ENCODE data around the gene C2orf69. TPM values are rescaled to one million over a fixed set of nuclear protein-coding genes. Genes with fewer than 3 reads are reported as not detected.
A peak's percentile ranks its signal among the peaks of the same experiment; 100 is the strongest.

The C2orf69 gene
- polyA plus RNA-seq, 3 donors: 5.5 to 9.4 (median 6.9) TPM

DNA sequence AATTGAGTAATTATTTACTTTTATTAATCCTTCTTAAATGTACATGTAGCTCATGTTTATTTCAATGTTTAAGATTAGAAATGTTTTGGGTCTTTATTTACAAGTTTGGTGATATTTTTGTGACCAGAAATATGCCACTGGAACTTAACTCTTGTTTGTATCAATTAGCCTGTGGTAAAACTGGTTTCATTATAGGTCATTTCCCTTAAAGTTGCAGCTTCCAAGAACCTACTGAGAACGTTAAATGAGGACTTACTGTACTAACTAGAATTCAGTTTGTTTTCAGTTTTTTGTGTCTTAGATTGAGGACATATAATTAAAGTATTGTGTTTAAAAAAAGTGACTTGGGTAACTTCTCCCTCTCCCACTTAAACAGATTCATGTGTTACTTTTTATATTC is 39.9 kb downstream of the C2orf69 start:
- peaks cover 12 to 27% of the 10 kb centered on the region in 2 donors for H3K4me1 ChIP-seq (ENCODE audit: control insufficient read depth in 1 of 2, insufficient read depth in 2 of 2, low read length in 2 of 2)
- Mint-ChIP-seq H3K4me3 (no peak overlapping the region), H3K27ac (no peak overlapping the region), H3K27me3 (ENCODE audit: low read depth in 3 of 3) (no peaks in the 10 kb centered on the region), H3K9me3 (no peaks in the 10 kb centered on the region), H3K36me3 (peaks cover 23 to 35% of the 10 kb centered on the region in 2 donors), H3K4me1 (peaks cover 30% of the 10 kb centered on the region)
- H3K9me3 ChIP-seq (replicated peaks in 1 of 2; ENCODE audit: control insufficient read depth in 1 of 2, insufficient read depth in 1 of 2, low read length in 2 of 2): no peaks in the 10 kb centered on the region
- no peak overlapping the region for H3K4me2 ChIP-seq (replicated peaks; ENCODE audit: extremely low read depth, low read length, poor library complexity, severe bottlenecking)
- no peak overlapping the region for H3K27ac ChIP-seq (ENCODE audit: low read depth in 1 of 2, low read length in 2 of 2)
- no peak for DNase-seq
- no peak overlapping the region for H2AFZ ChIP-seq (ENCODE audit: insufficient read depth, low read depth, low read length, poor library complexity, severe bottlenecking)
- H3K27me3 ChIP-seq (ENCODE audit: control insufficient read depth in 2 of 2, insufficient read depth in 2 of 2, low read length in 2 of 2): no peaks in the 10 kb centered on the region
- intact Hi-C loops (cut with micrococcal nuclease): no loop called here
- no peaks in the 10 kb centered on the region for H4K20me1 ChIP-seq (ENCODE audit: insufficient read depth, low read length)
- H3K36me3 ChIP-seq (replicated peaks in 1 of 2; ENCODE audit: control insufficient read depth in 1 of 2, insufficient read depth in 2 of 2, low read length in 2 of 2): peaks cover 34 to 44% of the 10 kb centered on the region in 2 donors
- no peak overlapping the region for H3K9ac ChIP-seq (ENCODE audit: insufficient read depth, low read length, poor library complexity, severe bottlenecking)
- H3K79me2 ChIP-seq (ENCODE audit: insufficient read depth, low read length): peaks cover 48% of the 10 kb centered on the region
- no CpG with 5 or more reads among the region's 1 CpG for WGBS (ENCODE audit: insufficient coverage)
- TF ChIP-seq, protein P1, sequence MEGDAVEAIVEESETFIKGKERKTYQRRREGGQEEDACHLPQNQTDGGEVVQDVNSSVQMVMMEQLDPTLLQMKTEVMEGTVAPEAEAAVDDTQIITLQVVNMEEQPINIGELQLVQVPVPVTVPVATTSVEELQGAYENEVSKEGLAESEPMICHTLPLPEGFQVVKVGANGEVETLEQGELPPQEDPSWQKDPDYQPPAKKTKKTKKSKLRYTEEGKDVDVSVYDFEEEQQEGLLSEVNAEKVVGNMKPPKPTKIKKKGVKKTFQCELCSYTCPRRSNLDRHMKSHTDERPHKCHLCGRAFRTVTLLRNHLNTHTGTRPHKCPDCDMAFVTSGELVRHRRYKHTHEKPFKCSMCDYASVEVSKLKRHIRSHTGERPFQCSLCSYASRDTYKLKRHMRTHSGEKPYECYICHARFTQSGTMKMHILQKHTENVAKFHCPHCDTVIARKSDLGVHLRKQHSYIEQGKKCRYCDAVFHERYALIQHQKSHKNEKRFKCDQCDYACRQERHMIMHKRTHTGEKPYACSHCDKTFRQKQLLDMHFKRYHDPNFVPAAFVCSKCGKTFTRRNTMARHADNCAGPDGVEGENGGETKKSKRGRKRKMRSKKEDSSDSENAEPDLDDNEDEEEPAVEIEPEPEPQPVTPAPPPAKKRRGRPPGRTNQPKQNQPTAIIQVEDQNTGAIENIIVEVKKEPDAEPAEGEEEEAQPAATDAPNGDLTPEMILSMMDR (IDR thresholded peaks at IDR 0.05): no peak
- H3K4me3 ChIP-seq (replicated peaks in 1 of 3; ENCODE audit: low read depth in 2 of 3, low read length in 3 of 3): no peak overlapping the region

DNA sequence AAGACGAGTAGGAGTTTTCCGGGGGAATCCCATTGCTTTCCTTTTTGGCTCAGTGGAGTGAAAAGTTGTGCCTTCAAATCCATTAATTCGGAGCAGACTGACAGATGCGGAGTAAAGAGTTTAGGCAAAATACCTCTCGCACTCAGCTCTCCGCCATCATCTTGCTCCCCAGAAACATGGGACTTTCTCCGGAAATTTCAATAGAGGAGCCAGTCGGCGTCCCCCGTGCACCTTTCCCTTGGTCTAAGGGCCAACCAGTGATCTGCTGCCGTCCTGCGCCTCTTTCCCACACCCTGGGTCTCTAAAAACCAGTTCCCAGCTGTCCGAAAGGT is 43.9 kb downstream of the C2orf69 start:
- H3K4me1 ChIP-seq (ENCODE audit: control insufficient read depth in 1 of 2, insufficient read depth in 2 of 2, low read length in 2 of 2): peaks cover 22 to 32% of the 10 kb centered on the region in 2 donors

More for the DNA sequence above, 43.9 kb downstream of the C2orf69 start:
- H3K4me2 ChIP-seq (replicated peaks; ENCODE audit: extremely low read depth, low read length, poor library complexity, severe bottlenecking): peak overlapping the region; percentile 91
- no peaks in the 10 kb centered on the region for H3K27me3 ChIP-seq (ENCODE audit: control insufficient read depth in 2 of 2, insufficient read depth in 2 of 2, low read length in 2 of 2)
- peak overlapping the region; percentile 54 to 94 (median 90) for H3K4me3 ChIP-seq (replicated peaks in 1 of 3; ENCODE audit: low read depth in 2 of 3, low read length in 3 of 3)
- H3K4me1 Mint-ChIP-seq: peaks cover 41% of the 10 kb centered on the region
- WGBS (ENCODE audit: insufficient coverage): 0% methylated on average over 11 of the region's 13 CpGs
- H3K4me3 Mint-ChIP-seq: peak overlapping the region; percentile 97 to 99
- H3K9me3 ChIP-seq (replicated peaks in 1 of 2; ENCODE audit: control insufficient read depth in 1 of 2, insufficient read depth in 1 of 2, low read length in 2 of 2): no peaks in the 10 kb centered on the region
- H3K79me2 ChIP-seq (ENCODE audit: insufficient read depth, low read length): peaks cover 77% of the 10 kb centered on the region
- intact Hi-C loops (cut with micrococcal nuclease): no loop called here
- TF ChIP-seq, protein P1 (IDR thresholded peaks at IDR 0.05): no peak
- H2AFZ ChIP-seq (ENCODE audit: insufficient read depth, low read depth, low read length, poor library complexity, severe bottlenecking): peak overlapping the region; percentile 98
- H3K9me3 Mint-ChIP-seq: no peaks in the 10 kb centered on the region
- H3K27ac ChIP-seq (ENCODE audit: low read depth in 1 of 2, low read length in 2 of 2): peak overlapping the region; percentile 82 to 95
- H3K36me3 ChIP-seq (replicated peaks in 1 of 2; ENCODE audit: control insufficient read depth in 1 of 2, insufficient read depth in 2 of 2, low read length in 2 of 2): peaks cover 22 to 32% of the 10 kb centered on the region in 2 donors
- H3K36me3 Mint-ChIP-seq: peaks cover 22 to 26% of the 10 kb centered on the region in 2 donors
- H4K20me1 ChIP-seq (ENCODE audit: insufficient read depth, low read length): peaks cover 4% of the 10 kb centered on the region
- no peaks in the 10 kb centered on the region for H3K27me3 Mint-ChIP-seq (ENCODE audit: low read depth in 3 of 3)
- H3K27ac Mint-ChIP-seq: peak overlapping the region; percentile 90 to 96 (median 93)
- peak overlapping the region; percentile 90 for H3K9ac ChIP-seq (ENCODE audit: insufficient read depth, low read length, poor library complexity, severe bottlenecking)
- peak in 1 of 3 donors; percentile 48 for DNase-seq

Data from CD14-positive monocyte (primary cell).